Activated naive CD4-positive, alpha-beta T cell treated with anti-CD3 and anti-CD28 coated beads for 36 hours (primary cell): ENCODE data around the gene FAM180B. TPM values are rescaled to one million over a fixed set of nuclear protein-coding genes. Genes with fewer than 3 reads are reported as not detected.
"Not testable (repeated sequence)": the region's sequence is repeated elsewhere in the genome, so short reads cannot be mapped to it uniquely, and the experiment has no call there.

Experiments
- CTCF ChIA-PET: fragments of 350-600 bp; sonication (Branson Sonifier 250); formaldehyde crosslinking; loops from one replicate; lab custom pipeline; 2021; ENCODE audit warnings: antibody characterized with exemption; lab: Charles Lee
- DNase-seq: peaks from one replicate; pipeline ENCODE4 v3.0.0-alpha.2; 2020
- H3K27ac Mint-ChIP-seq: one replicate; pipeline ENCODE4 v1.8.0; 2021; ENCODE audit warnings: mild to moderate bottlenecking, mixed read lengths
- H3K27me3 Mint-ChIP-seq: one replicate; pipeline ENCODE4 v1.8.0; 2021; ENCODE audit warnings: low read depth, mixed read lengths
- H3K36me3 Mint-ChIP-seq: one replicate; pipeline ENCODE4 v1.8.0; 2021; ENCODE audit warnings: low read depth, mixed read lengths
- H3K4me1 Mint-ChIP-seq: one replicate; pipeline ENCODE4 v1.8.0; 2021; ENCODE audit warnings: low read depth, mixed read lengths
- H3K4me3 Mint-ChIP-seq: one replicate; pipeline ENCODE4 v1.8.0; 2021; ENCODE audit warnings: mild to moderate bottlenecking, moderate library complexity, mixed read lengths
- H3K9me3 Mint-ChIP-seq: one replicate; pipeline ENCODE4 v1.8.0; 2021; ENCODE audit warnings: mixed read lengths
- intact Hi-C: fragments of 100-400 bp; cut with micrococcal nuclease; formaldehyde crosslinking; loops from one replicate; pipeline ENCODE4 v1.15.1; 2023
- total RNA-seq, 2 experiments: library from RNA; stranded (reverse); gene quantifications; one replicate each; pipeline ENCODE4 v1.2.3, GENCODE V29; 2021

The FAM180B gene
- total RNA-seq, 2 experiments from 2014 or later = not detected

DNA sequence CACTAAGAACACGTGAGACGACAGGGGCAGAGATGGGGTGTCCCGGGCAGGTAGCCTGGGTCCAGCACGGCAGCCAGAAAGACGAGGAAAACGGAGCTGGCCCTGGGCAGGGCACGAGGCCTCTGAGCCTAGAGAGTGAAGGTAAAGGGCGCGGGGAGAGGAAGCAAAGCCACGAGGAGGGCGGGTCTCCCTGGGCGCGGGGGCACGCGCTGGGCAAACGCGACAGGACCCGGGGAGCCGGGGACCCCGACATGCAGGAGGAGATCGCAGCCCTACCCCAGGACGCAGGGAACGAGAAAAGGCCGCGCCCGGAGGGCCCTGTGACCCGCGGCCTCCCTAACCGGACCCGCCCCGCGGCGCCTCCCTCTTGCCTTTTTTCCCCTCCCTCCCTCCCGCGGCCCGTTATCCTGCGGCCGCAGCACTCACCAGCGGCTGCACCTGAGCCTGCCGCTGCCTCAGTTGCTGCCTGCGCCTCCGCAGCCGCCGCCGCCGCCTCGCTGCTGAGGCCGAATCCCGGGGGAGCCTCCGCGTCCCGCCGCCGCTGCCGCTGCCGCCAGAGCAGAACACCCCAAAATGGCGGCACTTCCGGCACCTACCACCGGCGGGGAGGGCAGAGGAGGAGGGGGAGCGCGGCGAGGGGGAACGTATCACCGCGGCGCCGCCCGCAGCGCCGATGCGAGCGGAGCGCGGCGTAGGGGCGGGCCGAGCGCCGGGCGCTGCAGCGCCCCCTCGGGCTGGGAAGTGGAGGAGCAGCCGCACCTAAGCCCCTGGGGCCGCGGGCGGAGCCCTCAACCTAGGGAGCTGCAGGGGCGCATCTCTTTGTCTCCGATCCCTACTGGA, 33.7 kb upstream of the FAM180B start, which contains the start of gene CELF1:
CELF1 (minus strand) TSS at position 567 of the 840 bp plus-strand sequence. CDS start 53,609 bp downstream, outside the sequence.
- CTCF ChIA-PET = interaction anchor here (0.5 to 2.9 kb wide), 19 partner anchors 12 to 300 kb away, joined by 3 to 23 read pairs (median 4); no protein-coding TSS in a partner anchor
- intact Hi-C loops = loop anchor here (1.0 to 10.0 kb wide), 15 partner anchors 12 to 452 kb away; partner anchors contain the start of genes ACP2, ARFGAP2, FNBP4 and MADD
- H3K27ac Mint-ChIP-seq = peak within 1 kb of the TSS; percentile 95
- no peaks in the 10 kb centered on the region for H3K9me3 Mint-ChIP-seq
- H3K27me3 Mint-ChIP-seq = no peaks in the 10 kb centered on the region
- peak within 1 kb of the TSS; percentile 97 for H3K4me3 Mint-ChIP-seq
- peaks cover 25% of the 10 kb centered on the region for H3K36me3 Mint-ChIP-seq
- H3K4me1 Mint-ChIP-seq = peaks cover 42% of the 10 kb centered on the region
- peak; percentile 95 for DNase-seq

DNA sequence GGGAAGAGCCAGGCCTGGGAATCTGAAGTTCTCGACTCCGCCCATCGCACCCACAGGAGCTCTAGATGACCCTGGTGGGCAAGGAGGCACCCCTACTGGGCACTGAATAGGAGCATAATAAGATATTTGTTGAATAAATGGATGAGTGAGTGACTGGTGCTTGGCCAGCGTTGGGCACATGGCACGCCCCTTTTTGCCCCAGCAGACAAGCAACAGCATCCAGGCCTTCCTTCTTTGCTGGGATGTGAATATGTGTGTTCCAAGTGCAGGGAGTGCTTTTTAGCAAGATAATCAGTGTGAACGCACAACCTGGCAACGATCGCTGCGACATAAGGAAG, 33.1 kb upstream of the FAM180B start:
- CTCF ChIA-PET = interaction anchor here (0.5 to 2.9 kb wide), 15 partner anchors 11 to 116 kb away, joined by 3 to 14 read pairs (median 4); no protein-coding TSS in a partner anchor
- peak overlapping the region; percentile 75 for H3K4me3 Mint-ChIP-seq
- H3K27ac Mint-ChIP-seq = no peak overlapping the region
- peaks cover 23% of the 10 kb centered on the region for H3K36me3 Mint-ChIP-seq
- H3K4me1 Mint-ChIP-seq = peaks cover 36% of the 10 kb centered on the region
- H3K9me3 Mint-ChIP-seq = no peaks in the 10 kb centered on the region
- intact Hi-C loops = loop anchor here (1.0 to 10.0 kb wide), 14 partner anchors 12 to 451 kb away; partner anchors contain the start of genes ACP2, ARFGAP2, FNBP4 and MADD
- no peaks in the 10 kb centered on the region for H3K27me3 Mint-ChIP-seq
- no peak for DNase-seq

DNA sequence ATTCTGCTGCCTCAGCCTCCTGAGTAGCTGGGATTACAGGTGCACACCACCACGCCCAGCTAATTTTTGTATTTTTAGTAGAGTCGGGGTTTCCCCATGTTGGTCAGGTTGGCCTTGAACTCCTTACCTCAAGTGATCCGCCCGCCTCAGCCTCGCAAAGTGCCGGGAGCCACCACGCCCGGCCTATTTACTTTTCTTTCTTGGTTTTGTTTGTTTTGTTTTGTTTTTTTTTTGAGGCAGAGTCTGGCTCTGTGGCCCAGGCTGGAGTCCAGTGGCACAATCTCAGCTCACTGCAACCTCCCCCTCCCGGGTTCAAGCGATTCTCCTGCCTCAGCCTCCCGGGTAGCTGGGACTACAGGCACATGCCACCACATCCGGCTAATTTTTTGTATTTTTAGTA, 29.5 kb upstream of the FAM180B start:
- not testable (repeated sequence) for DNase-seq, H3K27me3 Mint-ChIP-seq, H3K4me3 Mint-ChIP-seq, H3K27ac Mint-ChIP-seq, H3K9me3 Mint-ChIP-seq, H3K36me3 Mint-ChIP-seq, H3K4me1 Mint-ChIP-seq
- CTCF ChIA-PET = interaction anchor here (0.5 kb wide), 1 partner anchor 296 kb away, joined by 5 read pairs; no protein-coding TSS in a partner anchor
- intact Hi-C loops = loop anchor here (10.0 kb wide), 1 partner anchor 448 kb away; no protein-coding TSS in a partner anchor

DNA sequence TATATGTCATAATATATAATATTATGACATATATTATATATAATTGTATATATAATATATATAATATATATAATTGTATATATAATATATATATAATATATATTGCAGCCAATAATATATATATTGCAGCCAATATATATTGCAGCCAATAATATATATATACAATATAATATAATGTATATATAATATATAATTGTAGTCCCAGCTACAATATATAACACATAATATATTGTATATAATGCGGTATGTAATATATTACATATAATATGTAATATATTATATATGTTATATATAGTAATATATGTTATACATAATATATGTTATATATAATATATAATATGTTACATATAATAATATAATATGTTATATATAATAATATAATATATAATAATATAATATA, 27.8 kb upstream of the FAM180B start:
- H3K4me1 Mint-ChIP-seq = peaks cover 6% of the 10 kb centered on the region
- no peak for DNase-seq
- H3K9me3 Mint-ChIP-seq = no peaks in the 10 kb centered on the region
- intact Hi-C loops = loop anchor here (10.0 kb wide), 1 partner anchor 446 kb away; no protein-coding TSS in a partner anchor
- CTCF ChIA-PET = no interaction called here
- no peaks in the 10 kb centered on the region for H3K36me3 Mint-ChIP-seq
- no peaks in the 10 kb centered on the region for H3K27me3 Mint-ChIP-seq
- H3K4me3 Mint-ChIP-seq = no peak overlapping the region
- no peak overlapping the region for H3K27ac Mint-ChIP-seq

DNA sequence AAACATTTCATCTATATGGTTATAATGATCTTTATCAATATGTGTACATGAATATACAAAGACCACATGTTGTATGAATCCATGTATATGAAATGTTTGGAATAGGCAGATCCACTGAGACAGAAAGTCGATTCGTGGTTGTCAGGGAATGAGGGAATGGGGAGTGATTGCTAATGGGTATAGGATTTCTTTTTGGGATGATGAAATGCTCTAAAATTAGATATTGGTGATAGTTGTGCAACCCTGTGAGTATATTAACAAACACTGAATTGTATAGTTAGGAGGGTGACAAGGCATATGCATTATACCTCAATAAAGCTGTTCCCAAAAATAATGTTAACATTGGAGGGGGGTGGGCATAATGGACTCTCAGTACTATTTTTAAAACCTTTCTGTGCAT, 26.1 kb upstream of the FAM180B start:
- DNase-seq = no peak
- no peaks in the 10 kb centered on the region for H3K9me3 Mint-ChIP-seq
- intact Hi-C loops = no loop called here
- H3K27ac Mint-ChIP-seq = no peak overlapping the region
- peaks cover 11% of the 10 kb centered on the region for H3K4me1 Mint-ChIP-seq
- H3K36me3 Mint-ChIP-seq = peaks cover 1% of the 10 kb centered on the region
- H3K4me3 Mint-ChIP-seq = no peak overlapping the region
- no peaks in the 10 kb centered on the region for H3K27me3 Mint-ChIP-seq
- CTCF ChIA-PET = interaction anchor here (0.7 kb wide), 1 partner anchor 18 kb away, joined by 3 read pairs; the partner anchor contains the start of gene KBTBD4

DNA sequence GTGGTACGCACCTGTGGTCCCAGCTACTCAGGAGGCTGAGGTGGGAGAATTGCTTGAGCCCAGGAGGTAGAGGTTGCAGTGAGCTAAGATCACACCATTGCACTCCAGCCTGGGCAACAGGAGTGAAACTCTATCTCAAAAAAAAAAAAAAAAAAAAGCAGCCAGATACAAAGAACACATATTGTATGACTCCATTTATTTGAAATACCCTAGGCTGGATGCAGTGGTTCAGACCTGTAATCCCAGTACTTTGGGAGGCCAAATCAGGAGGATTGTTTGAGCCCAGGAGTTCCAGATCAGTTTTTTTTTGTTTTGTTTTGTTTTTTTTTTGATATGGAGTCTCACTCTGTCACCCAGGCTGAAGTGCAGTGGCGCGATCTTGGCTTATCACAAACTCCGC, 24.1 kb upstream of the FAM180B start:
- intact Hi-C loops, CTCF ChIA-PET, H3K4me3 Mint-ChIP-seq, H3K27me3 Mint-ChIP-seq, H3K27ac Mint-ChIP-seq, DNase-seq, H3K9me3 Mint-ChIP-seq, H3K36me3 Mint-ChIP-seq: not testable (repeated sequence)
- H3K4me1 Mint-ChIP-seq = peaks cover 21% of the 10 kb centered on the region

DNA sequence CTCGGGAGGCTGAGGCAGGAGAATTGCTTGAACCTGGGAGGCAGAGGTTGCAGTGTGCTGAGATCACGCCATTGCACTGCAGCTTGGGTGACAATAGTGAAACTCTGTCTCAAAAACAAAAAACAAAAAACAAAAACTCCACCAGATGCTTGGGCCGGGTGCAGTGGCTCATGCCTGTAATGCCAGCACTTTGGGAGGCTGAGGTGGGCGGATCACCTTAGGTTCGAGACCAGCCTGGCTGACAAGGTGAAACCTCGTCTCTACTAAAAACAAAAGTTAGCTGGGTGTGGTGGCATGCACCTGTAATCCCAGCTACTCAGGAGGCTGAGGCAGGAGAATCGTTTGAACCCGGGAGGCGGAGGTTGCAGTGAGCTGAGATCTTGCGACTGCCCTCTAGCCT, 22.1 kb upstream of the FAM180B start:
- intact Hi-C loops, H3K36me3 Mint-ChIP-seq, H3K27ac Mint-ChIP-seq, H3K9me3 Mint-ChIP-seq, H3K27me3 Mint-ChIP-seq, DNase-seq: not testable (repeated sequence)
- peaks cover 21% of the 10 kb centered on the region for H3K4me1 Mint-ChIP-seq
- peak overlapping the region; percentile 43 for H3K4me3 Mint-ChIP-seq
- CTCF ChIA-PET = interaction anchor here (0.8 to 1.9 kb wide), 6 partner anchors 10 to 110 kb away, joined by 3 to 5 read pairs (median 4); partner anchors contain the start of gene CELF1

DNA sequence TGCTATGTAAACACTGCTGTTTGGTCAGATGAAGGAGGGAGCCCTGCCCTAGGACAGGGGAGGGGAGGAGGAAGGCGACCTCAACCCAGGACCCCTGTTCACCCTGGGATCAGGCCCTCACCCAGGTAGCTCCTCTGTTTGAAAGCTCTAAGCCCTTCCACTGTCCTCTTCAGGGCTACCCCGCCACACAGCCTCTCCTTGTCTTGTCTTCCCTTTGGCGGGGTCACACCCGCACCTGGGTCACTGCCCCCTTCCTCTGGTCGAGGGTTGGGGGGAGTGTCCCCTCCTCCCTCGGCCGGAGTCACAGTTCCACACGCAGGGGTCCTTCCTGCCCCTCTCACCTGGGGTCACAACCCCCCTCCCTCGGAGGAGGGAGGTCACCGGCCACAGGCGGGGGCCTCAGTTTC, 21.5 kb upstream of the FAM180B start:
- peaks cover 6% of the 10 kb centered on the region for H3K36me3 Mint-ChIP-seq
- intact Hi-C loops = loop anchor here (1.0 kb wide), 2 partner anchors 12 to 14 kb away; partner anchors contain the start of genes CELF1 and NDUFS3
- no peak for DNase-seq
- no peaks in the 10 kb centered on the region for H3K9me3 Mint-ChIP-seq
- H3K4me3 Mint-ChIP-seq = peak overlapping the region; percentile 83
- CTCF ChIA-PET = interaction anchor here (0.6 to 1.9 kb wide), 9 partner anchors 9 to 1224 kb away, joined by 3 to 5 read pairs (median 4); partner anchors contain the start of gene CELF1
- peaks cover 26% of the 10 kb centered on the region for H3K4me1 Mint-ChIP-seq
- H3K27me3 Mint-ChIP-seq = no peaks in the 10 kb centered on the region
- peak overlapping the region; percentile 75 for H3K27ac Mint-ChIP-seq

DNA sequence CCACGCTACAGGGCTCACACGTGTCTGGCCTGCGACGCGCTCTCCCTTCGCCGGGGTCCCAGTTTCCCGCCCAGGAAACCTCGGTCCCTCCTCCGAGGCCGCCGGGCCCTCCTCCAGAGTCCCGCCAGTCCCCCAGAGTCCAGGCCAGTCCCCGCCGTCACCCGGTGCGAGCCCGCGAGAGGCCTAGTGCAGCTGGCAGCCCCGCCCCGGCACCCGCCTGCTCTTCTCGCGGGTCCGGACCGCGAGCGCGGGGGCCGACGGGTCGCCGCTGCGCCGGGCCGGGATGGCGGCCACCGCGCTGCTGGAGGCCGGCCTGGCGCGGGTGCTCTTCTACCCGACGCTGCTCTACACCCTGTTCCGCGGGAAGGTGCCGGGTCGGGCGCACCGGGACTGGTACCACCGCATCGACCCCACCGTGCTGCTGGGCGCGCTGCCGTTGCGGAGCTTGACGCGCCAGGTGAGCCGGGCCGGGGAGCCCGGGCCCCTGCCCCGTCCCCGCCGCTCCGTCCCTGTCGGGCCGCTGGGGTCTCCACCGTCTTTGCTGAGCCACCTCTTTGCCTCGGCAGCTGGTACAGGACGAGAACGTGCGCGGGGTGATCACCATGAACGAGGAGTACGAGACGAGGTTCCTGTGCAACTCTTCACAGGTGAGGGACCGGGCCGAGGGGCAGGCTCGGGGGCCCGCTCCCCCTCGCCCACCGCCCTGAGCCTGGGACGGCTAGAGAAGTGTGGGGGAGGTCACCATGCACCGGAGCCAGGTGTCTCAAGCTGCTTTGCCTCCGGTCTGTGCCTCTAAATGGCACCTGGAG, 20.9 kb upstream of the FAM180B start, which contains the start of gene PTPMT1:
PTPMT1 (plus strand) TSS at position 260 of the 809 bp plus-strand sequence; CDS start at position 284, 24 bp downstream.
- H3K9me3 Mint-ChIP-seq = no peaks in the 10 kb centered on the region
- CTCF ChIA-PET = interaction anchor here (0.6 to 1.9 kb wide), 10 partner anchors 8 to 1225 kb away, joined by 3 to 8 read pairs (median 4); no protein-coding TSS in a partner anchor
- H3K36me3 Mint-ChIP-seq = peaks cover 6% of the 10 kb centered on the region
- intact Hi-C loops = loop anchor here (1.0 kb wide), 4 partner anchors 12 to 202 kb away; partner anchors contain the start of genes CELF1, FNBP4 and NDUFS3
- H3K27me3 Mint-ChIP-seq = no peaks in the 10 kb centered on the region
- peak within 1 kb of the TSS; percentile 83 for H3K4me3 Mint-ChIP-seq
- peak; percentile 82 for DNase-seq
- H3K27ac Mint-ChIP-seq = peak within 1 kb of the TSS; percentile 75
- H3K4me1 Mint-ChIP-seq = peaks cover 26% of the 10 kb centered on the region

DNA sequence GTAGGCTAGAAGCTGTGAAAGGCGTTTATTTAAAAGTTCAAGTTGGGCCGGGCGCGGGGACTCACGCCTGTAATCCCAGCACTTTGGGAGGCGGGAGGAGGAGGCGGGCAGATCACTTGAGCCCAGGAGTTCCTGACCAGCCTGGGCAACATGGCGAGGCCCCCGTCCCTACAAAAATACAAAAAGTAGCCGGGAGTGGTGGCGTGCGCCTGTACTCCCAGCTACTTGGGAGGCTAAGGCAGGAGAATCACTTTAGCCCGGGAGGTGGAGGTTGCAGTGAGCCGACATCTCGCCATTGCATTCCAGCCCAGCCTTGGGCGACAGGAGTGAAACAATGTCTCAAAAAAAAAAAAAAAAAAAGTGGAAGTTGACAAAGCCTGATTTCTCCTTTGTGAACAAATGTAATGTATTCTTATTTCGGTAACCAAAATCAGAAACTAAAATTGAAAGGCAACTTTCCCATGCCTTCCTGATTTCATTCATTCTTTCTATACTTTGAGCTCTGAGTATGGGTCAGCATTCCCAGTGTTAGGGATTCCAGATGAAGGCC, 20.3 kb upstream of the FAM180B start:
- no peaks in the 10 kb centered on the region for H3K9me3 Mint-ChIP-seq
- peak overlapping the region; percentile 83 for H3K4me3 Mint-ChIP-seq
- DNase-seq = no peak
- H3K27me3 Mint-ChIP-seq = no peaks in the 10 kb centered on the region
- peaks cover 26% of the 10 kb centered on the region for H3K4me1 Mint-ChIP-seq
- intact Hi-C loops = loop anchor here (1.0 kb wide), 2 partner anchors 150 to 201 kb away; partner anchors contain the start of gene FNBP4
- peaks cover 6% of the 10 kb centered on the region for H3K36me3 Mint-ChIP-seq
- H3K27ac Mint-ChIP-seq = peak overlapping the region; percentile 71
- CTCF ChIA-PET = interaction anchor here (0.6 to 1.5 kb wide), 7 partner anchors 13 to 260 kb away, joined by 3 to 8 read pairs (median 4); partner anchors contain the start of gene CELF1

DNA sequence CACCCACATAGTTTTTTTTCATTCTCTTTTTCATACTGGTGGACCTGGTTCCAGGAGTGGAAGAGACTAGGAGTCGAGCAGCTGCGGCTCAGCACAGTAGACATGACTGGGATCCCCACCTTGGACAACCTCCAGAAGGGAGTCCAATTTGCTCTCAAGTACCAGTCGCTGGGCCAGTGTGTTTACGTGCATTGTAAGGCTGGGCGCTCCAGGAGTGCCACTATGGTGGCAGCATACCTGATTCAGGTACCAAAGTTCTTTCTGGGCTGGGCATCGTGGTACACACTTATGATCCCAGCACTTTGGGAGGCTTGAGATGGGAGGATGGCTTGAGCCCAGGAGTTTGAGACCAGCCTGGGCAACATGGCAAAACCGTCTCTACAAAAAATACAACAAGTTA, 16.8 kb upstream of the FAM180B start:
- H3K36me3 Mint-ChIP-seq = peaks cover 20% of the 10 kb centered on the region
- H3K27ac Mint-ChIP-seq = no peak overlapping the region
- DNase-seq = no peak
- H3K4me1 Mint-ChIP-seq = peaks cover 25% of the 10 kb centered on the region
- H3K9me3 Mint-ChIP-seq = no peaks in the 10 kb centered on the region
- H3K4me3 Mint-ChIP-seq = no peak overlapping the region
- CTCF ChIA-PET = interaction anchor here (0.6 to 0.7 kb wide), 3 partner anchors 28 to 754 kb away, joined by 3 read pairs; no protein-coding TSS in a partner anchor
- no peaks in the 10 kb centered on the region for H3K27me3 Mint-ChIP-seq
- intact Hi-C loops = no loop called here
